ENCODE results near the gene TOR1A. TPM values are rescaled to one million over a fixed set of nuclear protein-coding genes. Genes with fewer than 3 reads are reported as not detected.
"Not testable (repeated sequence)": the region's sequence is repeated elsewhere in the genome, so short reads cannot be mapped to it uniquely, and the experiment has no call there.

The TOR1A gene
- total RNA-seq, 1 donor from 2014 or later, result 55.1 TPM

DNA sequence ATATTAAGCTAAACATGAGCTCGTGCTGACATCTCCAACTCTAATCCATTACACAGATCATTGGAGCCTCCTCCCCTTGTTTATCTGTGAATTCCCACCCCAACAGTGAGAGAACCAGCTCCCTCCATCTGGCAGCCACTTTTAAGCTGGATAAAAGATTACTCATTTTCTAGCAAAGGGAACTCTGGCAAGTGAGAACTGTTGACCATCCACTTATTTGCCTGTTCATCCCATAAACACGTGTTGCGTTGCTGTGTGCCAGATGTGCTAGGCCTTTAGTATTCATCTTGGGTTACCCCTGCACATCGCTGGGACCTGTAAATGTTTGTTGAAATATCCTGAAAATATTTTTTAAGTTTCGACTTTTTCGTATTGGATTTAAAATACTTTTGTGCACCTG is 2.4 kb upstream of the TOR1A start:
- intact Hi-C loops (cut with micrococcal nuclease), result no loop called here

DNA sequence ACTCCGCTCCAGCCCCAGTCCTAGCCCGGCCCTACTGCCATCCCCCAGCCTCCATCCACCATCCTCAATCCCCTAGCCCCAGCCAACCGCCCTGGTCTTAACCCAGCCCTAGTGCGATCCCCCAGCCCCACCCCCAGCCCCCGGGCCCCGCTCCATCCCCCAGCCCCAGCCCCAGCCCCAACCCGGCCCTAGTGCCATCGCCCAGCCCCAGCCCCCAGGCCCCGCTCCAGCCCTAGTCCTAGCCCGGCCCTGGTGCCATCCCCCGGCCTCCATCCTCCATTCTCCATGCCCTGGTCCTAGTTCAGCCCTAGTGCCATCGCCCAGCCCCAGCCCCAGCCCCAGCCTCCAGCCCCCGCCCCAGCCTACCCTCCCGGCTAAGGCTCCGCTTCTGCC is 398 bp downstream of the TOR1A start:
- intact Hi-C loops (cut with micrococcal nuclease), result loop anchor here (5.0 kb wide), 1 partner anchor 44 kb away; no protein-coding TSS in a partner anchor

DNA sequence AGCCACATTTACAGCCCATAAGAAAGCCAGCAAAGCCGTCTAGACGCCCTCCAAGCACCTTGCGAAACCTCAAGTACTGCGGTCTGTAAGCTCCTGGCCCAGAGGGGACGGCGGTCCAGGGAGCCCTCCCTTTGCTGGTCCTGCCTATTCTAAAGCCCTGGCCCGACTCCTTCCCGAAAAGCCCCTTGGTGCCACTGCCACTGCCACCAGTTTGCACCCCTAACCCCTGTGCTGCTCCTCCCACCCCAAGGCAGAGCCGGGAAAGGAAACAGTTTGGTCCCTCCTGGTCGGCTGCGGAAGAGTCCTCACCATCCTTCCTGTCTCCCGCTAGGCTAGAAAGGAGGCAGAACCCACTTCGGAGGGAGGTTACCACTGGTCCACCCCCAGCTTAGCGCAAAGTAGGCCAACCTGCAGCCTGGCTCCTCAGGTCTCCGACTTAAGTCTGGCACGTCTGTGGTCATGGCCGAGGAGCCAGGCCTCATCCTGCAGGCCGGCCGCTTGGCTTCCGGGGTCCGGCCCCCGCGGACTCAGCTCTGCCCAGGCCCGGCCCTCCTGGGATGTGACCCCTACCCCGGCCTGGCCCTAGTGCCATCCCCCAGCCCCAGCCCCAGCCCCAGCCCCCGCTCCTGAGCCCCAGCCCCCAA is 916 bp downstream of the TOR1A start:
- intact Hi-C loops (cut with micrococcal nuclease), result loop anchor here (5.0 kb wide), 1 partner anchor 44 kb away; no protein-coding TSS in a partner anchor

DNA sequence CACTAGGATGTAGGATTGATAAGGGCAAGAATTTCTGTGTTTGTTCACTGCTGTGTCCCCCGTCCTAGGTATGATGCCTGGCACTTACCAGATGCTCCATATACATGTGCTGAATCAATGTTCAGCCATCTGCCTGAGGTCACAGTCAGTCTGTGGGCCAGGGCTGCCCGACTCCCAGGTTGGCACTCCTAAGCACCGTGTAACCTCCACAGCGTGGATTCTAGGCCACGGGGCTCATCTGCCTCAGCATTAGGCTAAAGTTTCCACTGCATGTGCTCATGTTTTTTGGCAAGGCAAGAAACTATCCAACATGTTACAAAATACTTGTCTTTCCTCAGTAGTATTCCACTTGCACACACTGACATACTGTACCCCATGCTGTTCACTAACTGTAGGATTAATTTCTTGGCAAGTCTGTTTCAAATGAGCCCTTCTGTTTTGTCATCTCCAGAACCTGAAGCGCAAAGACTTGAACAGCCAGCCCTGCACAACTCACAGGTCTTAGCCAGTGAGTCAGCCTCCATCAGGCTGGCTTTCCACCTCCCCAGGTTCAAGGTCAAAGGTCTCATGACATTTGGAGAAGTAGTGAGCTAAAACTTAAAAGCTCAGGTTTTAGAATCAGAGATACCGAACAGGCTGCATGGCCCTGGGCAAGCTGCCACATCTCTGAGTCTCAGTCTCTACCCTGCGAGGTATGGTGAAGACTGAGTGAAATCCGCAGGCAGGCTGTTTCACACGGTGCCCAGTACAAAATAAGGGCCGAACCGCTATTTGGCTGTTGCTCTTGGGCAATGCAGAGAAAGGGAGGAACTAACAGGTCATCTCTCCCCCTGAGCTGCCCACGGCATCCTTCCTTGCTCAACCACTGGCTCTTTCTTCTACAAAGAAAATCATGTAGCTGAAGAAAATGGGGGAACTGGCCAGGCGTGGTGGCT is 7.2 kb downstream of the TOR1A start:
- intact Hi-C loops (cut with micrococcal nuclease), result no loop called here

DNA sequence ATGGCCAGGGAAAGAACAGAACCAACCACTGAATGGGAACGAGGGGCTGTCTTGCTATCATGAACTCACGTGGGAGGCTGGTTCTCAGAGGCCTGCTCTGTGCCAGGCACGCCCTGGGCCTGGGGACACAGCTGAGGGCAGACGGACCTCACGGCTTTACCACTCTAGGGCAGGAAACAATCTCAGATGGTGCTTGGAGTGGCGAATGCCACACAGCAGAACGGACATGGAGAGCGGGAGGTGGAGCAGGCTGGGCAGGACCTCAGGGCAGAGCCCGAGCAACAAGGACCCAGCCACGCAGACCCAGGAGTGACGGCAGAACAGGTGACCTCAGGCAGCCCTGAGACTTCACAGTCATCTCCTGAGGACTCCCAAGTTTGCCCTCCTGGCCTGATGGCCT is 8.7 kb downstream of the TOR1A start:
- intact Hi-C loops (cut with micrococcal nuclease), result no loop called here

DNA sequence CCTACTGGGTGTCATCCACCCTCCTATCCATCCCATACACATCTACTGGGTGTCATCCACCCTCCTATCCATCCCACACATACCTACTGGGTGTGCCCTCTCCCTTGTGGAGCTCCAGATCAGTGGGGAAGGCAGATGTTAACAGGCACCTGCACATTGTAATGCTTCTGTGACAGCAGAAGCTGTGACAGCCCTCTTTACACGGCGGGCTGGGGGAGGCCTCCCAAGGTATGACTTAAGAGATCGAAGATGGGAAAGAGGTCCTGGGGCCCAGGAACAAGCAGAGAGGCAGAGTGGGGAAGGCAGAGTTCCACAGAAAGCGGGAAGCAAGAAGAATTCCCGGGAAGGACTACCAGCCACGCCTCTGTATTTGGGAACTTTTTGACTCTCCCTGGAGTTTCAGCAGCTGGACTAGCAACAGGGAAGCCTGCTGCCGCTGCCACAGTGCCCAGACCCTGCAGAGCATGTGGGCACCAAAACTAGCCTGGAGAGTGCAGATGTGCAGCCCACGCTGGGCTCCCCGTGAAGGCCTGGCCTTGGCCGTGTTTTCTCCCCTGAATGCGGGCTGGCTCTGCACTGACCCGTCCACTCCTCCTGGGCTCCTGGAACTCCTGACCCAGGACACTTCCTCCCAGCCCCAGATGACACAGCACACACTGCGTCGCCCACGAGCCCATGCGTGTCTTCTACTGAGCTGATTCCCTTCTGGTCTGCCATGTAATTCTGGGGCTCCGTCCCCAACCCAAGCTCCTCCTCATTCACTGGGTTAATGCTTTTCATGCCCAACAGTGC is 9.3 kb downstream of the TOR1A start:
- intact Hi-C loops (cut with micrococcal nuclease), result no loop called here

DNA sequence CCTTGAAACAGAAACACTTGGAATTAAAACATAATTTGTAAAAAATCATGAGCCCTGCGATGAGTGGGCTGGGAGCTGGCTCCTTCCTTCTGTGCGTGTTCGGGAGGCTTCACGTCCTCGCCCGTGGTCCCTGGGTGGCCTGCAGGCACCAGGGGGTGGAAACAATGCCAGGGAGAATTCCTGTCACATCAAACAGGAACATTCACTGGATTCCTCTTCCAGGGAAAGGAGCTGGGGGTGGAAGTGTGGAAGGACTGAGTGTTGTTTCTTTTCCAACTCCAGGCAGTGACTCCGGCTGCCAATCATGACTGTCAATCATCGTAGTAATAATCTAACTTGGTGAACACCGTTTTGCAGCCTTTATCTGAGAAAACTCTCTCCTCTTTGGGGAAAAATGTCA is 10.3 kb downstream of the TOR1A start:
- intact Hi-C loops (cut with micrococcal nuclease), result no loop called here

DNA sequence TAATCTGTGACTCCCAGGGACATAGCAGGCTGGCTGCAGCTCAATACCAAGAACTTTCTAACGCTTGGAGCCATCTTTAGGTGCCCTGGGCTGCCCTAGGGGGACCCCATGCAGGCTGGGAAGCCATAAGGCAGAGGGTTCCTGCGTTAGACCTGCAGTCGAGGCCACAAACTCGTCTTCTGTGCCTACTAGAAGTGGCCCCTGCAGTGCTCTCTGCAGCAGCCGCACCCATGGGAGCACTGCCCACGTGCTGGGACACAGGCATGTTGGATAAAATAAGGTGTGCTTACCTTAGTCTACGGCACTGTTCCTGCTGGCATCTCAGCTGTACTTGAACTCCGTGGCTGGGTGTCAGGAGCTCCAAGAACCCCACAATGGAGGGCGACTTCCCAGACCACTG is 11.6 kb downstream of the TOR1A start:
- intact Hi-C loops (cut with micrococcal nuclease), result no loop called here

DNA sequence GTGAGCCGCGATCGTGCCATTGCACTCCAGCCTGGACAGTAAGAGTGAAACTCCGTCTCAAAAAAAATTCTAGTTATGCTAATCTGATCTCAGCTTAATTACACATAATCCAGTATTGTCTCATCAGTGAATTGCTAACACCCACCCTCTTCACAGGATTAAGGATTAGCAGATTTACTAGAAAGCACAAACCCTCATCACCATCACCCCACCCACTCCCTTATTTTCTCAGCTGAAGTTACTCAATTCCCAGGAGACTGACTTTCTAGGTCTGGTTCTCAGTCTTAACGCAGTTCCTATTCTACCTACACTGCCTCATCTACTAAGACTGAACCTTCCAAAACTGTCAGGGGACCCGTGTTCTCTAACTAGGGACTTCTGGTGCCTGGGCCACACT is 12.0 kb downstream of the TOR1A start:
- intact Hi-C loops (cut with micrococcal nuclease), result no loop called here

DNA sequence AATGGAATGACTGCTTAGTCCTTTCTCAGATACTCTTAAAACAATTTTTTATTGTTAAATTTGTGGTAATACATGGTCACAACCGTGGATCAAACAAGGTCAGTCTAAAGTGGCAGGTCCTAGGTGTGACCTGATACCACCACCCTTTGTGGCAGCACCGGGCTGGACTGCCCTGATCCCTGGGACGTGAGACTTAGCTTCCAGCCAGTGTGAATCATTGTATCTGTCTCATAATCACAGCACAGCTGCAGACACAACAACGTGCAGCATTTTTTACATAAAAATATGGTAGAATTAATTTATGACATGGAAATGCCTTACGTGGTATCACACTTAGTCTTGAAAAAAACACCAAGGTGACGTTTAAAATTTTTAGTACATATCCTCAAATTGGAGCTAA is 13.1 kb downstream of the TOR1A start:
- intact Hi-C loops (cut with micrococcal nuclease), result no loop called here

DNA sequence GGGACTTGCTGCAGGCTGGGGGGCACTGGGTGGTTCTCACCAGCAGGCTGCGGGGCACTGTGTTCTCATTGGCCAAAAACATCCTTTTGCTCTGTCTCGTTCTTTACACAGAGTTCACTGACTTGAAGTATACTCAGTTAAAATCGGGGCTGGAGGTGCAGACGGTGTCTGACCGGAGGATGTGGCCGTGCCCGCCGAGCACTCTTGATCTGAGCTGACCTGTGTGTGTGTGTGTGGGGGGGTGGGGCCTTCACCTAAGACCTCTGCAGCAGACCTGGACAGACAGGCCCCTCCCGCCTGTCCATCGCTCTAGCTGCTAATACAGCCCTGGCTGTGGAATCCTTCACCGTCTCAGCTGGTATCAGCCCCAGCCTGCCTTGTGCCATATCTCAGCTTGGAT is 13.8 kb downstream of the TOR1A start:
- intact Hi-C loops (cut with micrococcal nuclease), result no loop called here

DNA sequence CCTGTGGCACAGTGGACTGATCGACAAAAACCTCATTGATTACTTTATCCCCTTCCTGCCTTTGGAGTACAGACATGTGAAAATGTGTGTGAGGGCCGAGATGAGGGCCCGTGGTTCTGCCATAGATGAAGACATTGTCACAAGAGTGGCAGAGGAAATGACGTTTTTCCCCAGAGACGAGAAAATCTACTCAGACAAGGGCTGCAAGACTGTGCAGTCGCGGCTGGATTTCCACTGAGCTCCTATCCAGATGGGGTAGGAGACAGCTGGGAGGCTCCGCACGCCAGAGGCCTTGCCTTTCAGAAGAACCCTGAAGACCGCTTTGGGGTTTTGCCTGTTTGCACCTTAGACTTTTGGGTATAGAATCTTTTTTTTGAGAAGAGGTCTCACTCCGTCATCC is 14.6 kb downstream of the TOR1A start:
- intact Hi-C loops (cut with micrococcal nuclease), result no loop called here

DNA sequence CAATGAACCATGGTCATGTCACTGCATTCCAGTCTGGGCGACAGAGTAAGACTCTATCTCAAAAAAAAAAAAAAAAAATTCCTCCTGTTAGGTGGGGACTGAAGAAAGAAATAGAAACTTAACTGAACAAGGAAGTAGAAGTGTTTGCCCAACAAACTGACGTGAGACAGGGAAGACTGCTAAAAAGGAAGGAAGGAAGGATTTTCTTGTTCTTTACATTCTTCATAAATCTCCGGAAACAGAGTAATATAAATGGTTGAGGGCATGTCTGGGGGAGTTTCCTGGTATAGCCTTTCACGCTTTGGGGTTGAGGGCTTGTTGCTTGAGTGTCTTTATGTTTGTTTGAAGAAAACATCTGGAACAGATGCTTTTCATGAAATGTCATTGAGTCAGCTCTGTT is 17.9 kb downstream of the TOR1A start:
- intact Hi-C loops (cut with micrococcal nuclease), result no loop called here

DNA sequence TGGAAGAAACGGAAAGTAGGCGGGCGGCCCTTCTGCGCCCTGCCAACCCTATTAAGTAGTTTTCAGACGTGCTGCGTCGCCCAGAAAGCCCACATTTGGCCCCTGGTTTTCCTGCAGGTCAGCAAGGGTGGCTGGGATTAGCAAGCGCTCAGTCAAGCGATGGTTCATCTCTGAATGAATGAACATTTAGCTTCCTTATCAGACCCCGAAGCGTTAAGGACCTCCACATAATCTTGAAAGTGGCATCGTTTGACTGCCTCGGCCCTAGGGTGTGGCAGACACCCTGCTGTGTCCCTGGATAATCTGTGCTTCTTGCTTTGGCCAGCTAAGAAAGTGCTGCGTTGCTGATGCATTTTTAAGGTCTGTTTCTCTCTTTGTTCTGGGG is 20.3 kb downstream of the TOR1A start:
- intact Hi-C loops (cut with micrococcal nuclease), result loop anchor here (1.0 to 5.0 kb wide), 3 partner anchors 21 to 161 kb away; partner anchors contain the start of genes ASB6, C9orf78, TOR1A and USP20

DNA sequence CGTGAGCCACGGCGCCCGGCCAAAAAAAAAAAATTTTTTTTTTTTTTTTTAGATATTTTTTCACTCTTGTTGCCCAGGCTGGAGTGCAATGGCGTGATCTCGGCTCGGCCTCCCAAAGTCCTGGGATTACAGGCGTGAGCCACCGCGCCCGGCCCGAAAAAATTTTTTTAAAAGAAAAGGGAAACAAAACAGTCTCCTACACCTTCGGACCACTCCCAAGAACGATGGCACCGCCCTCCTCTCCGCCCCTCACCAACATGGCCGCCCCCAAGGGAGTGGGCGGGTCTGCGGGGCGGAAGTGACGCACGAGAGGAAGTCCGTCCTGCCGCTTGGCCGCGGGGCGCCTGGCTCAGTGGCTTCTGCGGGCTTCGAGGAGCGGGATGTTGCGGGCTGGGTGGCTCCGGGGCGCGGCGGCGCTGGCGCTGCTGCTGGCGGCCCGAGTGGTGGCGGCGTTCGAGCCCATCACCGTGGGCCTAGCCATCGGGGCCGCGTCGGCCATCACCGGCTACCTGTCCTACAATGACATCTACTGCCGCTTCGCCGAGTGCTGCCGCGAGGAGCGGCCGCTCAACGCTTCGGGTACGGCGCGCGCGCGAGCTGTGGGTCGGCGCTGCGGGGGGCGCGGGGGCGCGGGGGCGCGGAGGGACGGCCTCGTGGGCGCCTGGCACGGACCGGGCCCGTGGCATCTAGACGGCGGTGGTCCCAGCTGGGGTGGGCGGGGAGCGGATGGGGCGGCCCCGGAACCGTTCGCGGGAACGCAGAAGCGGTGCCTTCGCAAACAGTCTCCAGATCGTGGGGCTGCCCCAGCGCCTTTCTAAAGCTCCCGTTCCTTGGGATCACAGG is 20.9 kb downstream of the TOR1A start, which contains the start of gene TOR1B:
TSS of gene TOR1B (plus strand) at position 352 of the 843 bp plus-strand sequence. CDS start at position 381, 29 bp downstream.
- intact Hi-C loops (cut with micrococcal nuclease), result loop anchor here (1.0 to 5.0 kb wide), 3 partner anchors 21 to 161 kb away; partner anchors contain the start of genes ASB6, C9orf78, TOR1A and USP20

DNA sequence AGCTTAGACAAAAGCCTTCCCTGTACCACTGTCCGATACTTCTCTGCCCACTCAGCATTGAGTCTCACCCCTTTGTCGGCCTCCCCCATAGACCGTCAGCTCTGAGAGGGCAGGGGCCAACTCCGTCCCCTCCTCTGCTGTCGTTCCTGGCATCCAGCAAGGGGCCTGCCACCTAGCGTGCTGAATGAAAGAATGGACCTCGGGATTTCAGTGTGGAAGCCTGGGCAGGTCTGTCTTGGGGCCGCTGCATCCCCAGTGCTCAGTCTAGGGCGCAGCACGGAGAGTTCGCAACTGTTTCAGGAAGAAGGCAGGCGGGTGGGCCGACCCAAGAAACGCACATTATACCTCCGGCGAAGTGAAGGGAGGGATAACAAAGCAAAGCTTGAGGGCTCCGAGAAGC is 22.4 kb downstream of the TOR1A start:
- intact Hi-C loops (cut with micrococcal nuclease), result loop anchor here (5.0 kb wide), 1 partner anchor 159 kb away; the partner anchor contains the start of gene ASB6

DNA sequence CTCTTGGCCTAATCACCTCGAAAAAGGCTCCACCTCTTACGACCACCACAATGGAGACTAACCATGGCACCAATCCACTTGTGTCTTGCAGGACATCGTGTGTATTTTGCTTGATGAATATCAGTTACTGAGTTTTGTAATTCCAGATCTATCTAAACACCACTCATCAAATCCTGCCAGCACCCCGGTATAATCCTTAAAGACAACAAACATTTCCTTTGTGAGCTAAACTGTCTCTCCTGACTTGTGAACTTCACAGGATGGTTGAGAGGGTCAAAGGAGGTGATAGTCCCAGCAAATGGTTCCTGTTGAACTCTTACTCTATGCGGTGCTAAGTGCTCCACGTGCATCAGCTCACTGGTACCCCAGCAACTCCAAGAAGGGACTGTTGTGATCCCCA is 25.0 kb downstream of the TOR1A start:
- intact Hi-C loops (cut with micrococcal nuclease), result no loop called here

DNA sequence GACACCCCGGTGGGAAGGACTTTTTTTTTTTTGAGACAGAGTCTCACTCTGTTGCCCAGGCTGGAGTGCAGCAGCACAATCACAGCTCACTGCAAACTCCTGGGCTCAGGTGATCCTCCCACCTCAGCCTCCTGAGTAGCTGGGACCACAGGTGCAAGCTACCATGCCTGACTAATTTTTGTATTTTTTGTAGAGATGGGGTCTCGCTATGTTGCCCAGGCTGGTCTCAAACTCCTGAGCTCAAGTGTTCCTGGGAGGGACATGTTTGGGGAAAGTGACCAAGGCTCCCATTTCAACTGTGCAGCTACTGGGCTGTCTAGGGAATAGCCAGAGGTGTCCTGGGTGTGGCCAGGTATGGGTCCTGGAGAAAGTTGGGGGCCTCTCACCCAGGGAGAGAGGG is 27.9 kb downstream of the TOR1A start:
- intact Hi-C loops (cut with micrococcal nuclease), result not testable (repeated sequence)

DNA sequence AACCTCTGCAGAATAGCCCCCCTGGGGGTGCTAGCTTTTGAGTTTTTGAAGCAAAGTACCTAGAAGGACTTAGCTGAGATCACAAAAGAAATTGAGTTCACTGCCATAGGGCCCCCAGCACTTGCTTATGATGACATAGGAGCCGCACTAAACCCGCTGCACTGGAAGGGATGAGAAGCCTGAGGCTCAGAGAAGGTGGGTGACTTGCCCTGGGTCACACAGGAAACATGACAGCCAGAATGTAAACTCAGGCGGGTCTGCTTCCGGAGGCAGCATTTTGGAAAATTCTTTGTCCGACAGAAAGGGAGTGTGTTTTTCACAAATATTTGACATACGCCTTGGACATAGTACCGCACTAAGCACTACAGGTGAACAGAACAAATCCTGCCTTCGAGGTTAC is 29.4 kb downstream of the TOR1A start:
- intact Hi-C loops (cut with micrococcal nuclease), result no loop called here

DNA sequence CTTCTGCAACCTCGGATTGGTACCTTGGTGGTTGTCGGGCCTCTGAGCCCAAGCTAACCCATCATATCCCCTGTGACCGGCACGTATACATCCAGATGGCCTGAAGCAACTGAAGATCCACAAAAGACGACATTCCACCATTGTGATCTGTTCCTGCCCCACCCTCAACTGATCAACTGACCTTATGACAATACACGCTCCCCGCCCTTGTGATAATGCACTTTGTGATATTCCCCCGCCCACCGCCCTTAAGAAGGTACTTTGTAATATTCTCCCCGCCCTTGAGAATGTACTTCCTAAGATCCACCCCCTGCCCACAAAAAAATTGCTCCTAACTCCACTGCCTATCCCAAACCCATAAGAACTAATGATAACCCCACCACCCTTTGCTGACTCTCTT is 37.5 kb downstream of the TOR1A start:
- intact Hi-C loops (cut with micrococcal nuclease), result no loop called here
